SU-DHL-6 (cell line): ENCODE measurements around the gene MPND.

Experiments
- H2AFZ ChIP-seq: fragments of 200-600 bp; sonication (generic); 2 replicates; pipeline ENCODE4 v1.6.1; 2014; ENCODE audit warnings: low read depth, mild to moderate bottlenecking, moderate library complexity, mixed read lengths, antibody characterized with exemption, low read length; ENCODE audit not compliant: severe bottlenecking
- H3F3A ChIP-seq: fragments of 200-600 bp; shearing (Covaris generic); 2 replicates; pipeline ENCODE4 v1.6.0; 2016; ENCODE audit warnings: antibody characterized with exemption, mild to moderate bottlenecking; ENCODE audit not compliant: insufficient read depth
- H3K27ac ChIP-seq: fragments of 200-600 bp; sonication (generic); 2 replicates; pipeline ENCODE4 v1.5.1; 2016; ENCODE audit warnings: low read depth, mild to moderate bottlenecking, low read length, moderate library complexity, mixed read lengths
- H3K27me3 ChIP-seq: fragments of 200-600 bp; sonication (generic), shearing (Covaris generic); 2 replicates; pipeline ENCODE4 v1.6.0; 2014; ENCODE audit warnings: mild to moderate bottlenecking, low read length
- H3K36me3 ChIP-seq: fragments of 200-600 bp; sonication (generic); 2 replicates; pipeline ENCODE4 v1.6.1; 2014; ENCODE audit warnings: mild to moderate bottlenecking, low read length, mixed read lengths
- H3K4me2 ChIP-seq: fragments of 300-600, 200-600 bp; shearing (Covaris generic), sonication (generic); 2 replicates; pipeline ENCODE4 v1.6.0; 2014; ENCODE audit warnings: low read length, low read depth, mild to moderate bottlenecking; ENCODE audit not compliant: poor library complexity, severe bottlenecking
- H3K4me3 ChIP-seq: fragments of 200-600 bp; sonication (generic); 2 replicates; pipeline ENCODE4 v1.5.1; 2014; ENCODE audit warnings: antibody characterized with exemption, low read length, mild to moderate bottlenecking, mixed read lengths; ENCODE audit not compliant: insufficient read depth, poor library complexity, severe bottlenecking
- H3K79me2 ChIP-seq: fragments of 200-600 bp; sonication (generic); 2 replicates; pipeline ENCODE4 v1.6.1; 2014; ENCODE audit warnings: mild to moderate bottlenecking, low read length, moderate library complexity; ENCODE audit not compliant: insufficient read depth
- H3K9ac ChIP-seq: fragments of 200-600 bp; sonication (generic); 2 replicates; pipeline ENCODE4 v1.7.0; 2014; ENCODE audit warnings: mild to moderate bottlenecking, low read length
- H3K9me2 ChIP-seq: fragments of 200-600 bp; sonication (generic); replicated peaks from 2 replicates; pipeline ENCODE4 v1.6.1; 2014; ENCODE audit warnings: low read length; ENCODE audit not compliant: insufficient read depth
- H3K9me3 ChIP-seq: fragments of 200-600 bp; sonication (generic); 2 replicates; pipeline ENCODE4 v1.6.1; 2014; ENCODE audit warnings: low read length, mixed read lengths; ENCODE audit not compliant: insufficient read depth
- H4K20me1 ChIP-seq: fragments of 200-600 bp; sonication (generic); 2 replicates; pipeline ENCODE4 v1.6.1; 2014; ENCODE audit warnings: low read depth, mild to moderate bottlenecking, antibody characterized with exemption, low read length, moderate library complexity, mixed read lengths
- CTCF ChIP-seq: fragments of 200-600 bp; sonication (generic); IDR thresholded peaks from one replicate; pipeline ENCODE4 v1.5.1; 2017; ENCODE audit warnings: antibody characterized with exemption, mild to moderate bottlenecking, low read length, moderate library complexity; ENCODE audit not compliant: insufficient read depth, poor library complexity, severe bottlenecking
- EZH2phosphoT487 ChIP-seq: fragments of 200-600 bp; sonication (generic), shearing (Covaris generic); conservative IDR thresholded peaks from 2 replicates; pipeline ENCODE4 v1.6.1; 2018; ENCODE audit warnings: mild to moderate bottlenecking, antibody characterized with exemption, low read length, moderate library complexity, mixed read lengths

Gene MPND

GRCh38 chr19:4362831-4363545 lies 19.6 kb downstream of the MPND start:
- H3K27me3 ChIP-seq: no peaks in the 10 kb centered on the region
- no peak overlapping the region for H2AFZ ChIP-seq
- H3K27ac ChIP-seq: no peak overlapping the region
- H3F3A ChIP-seq: no peaks in the 10 kb centered on the region
- H3K4me2 ChIP-seq: no peak overlapping the region
- H4K20me1 ChIP-seq: no peaks in the 10 kb centered on the region
- no peaks in the 10 kb centered on the region for H3K9me2 ChIP-seq
- H3K4me3 ChIP-seq: no peak overlapping the region
- H3K36me3 ChIP-seq: no peaks in the 10 kb centered on the region
- H3K79me2 ChIP-seq: no peaks in the 10 kb centered on the region
- no peak overlapping the region for H3K9ac ChIP-seq
- H3K9me3 ChIP-seq: no peaks in the 10 kb centered on the region
- TF ChIP-seq CTCF (peak; percentile 23), EZH2phosphoT487 (no peak)

- H3K4me2 ChIP-seq: no peak overlapping the region
- H3K9me3 ChIP-seq: no peaks in the 10 kb centered on the region
- H3K27me3 ChIP-seq: no peaks in the 10 kb centered on the region
- no peak overlapping the region for H3K4me3 ChIP-seq
- H3K36me3 ChIP-seq: no peaks in the 10 kb centered on the region
- TF ChIP-seq CTCF (no peak), EZH2phosphoT487 (no peak)
- H3K9me2 ChIP-seq: no peaks in the 10 kb centered on the region
- H4K20me1 ChIP-seq: no peaks in the 10 kb centered on the region
- no peak overlapping the region for H3K9ac ChIP-seq
- no peaks in the 10 kb centered on the region for H3K79me2 ChIP-seq
- 0 out of 2 replicates have a peak, but pooled peaks cover 5% of the 10 kb centered on the region for H3F3A ChIP-seq
- no peak overlapping the region for H2AFZ ChIP-seq
- no peak overlapping the region for H3K27ac ChIP-seq
Measured at GRCh38 chr19:4363571-4364304, 20.4 kb downstream of the MPND start.

- Histone ChIP-seq H3K4me2 (no peak overlapping the region), H3K9ac (no peak overlapping the region), H3K9me3 (no peaks in the 10 kb centered on the region), H3K79me2 (peaks cover 2% of the 10 kb centered on the region; the same call in 1 of the 2 replicates), H3K9me2 (no peaks in the 10 kb centered on the region), H3K36me3 (no peaks in the 10 kb centered on the region), H4K20me1 (no peaks in the 10 kb centered on the region), H3K27me3 (no peaks in the 10 kb centered on the region), H3K4me3 (no peak overlapping the region), H3K27ac (no peak overlapping the region), H2AFZ (no peak overlapping the region), H3F3A (peaks cover 20% of the 10 kb centered on the region)
- TF ChIP-seq CTCF (no peak), EZH2phosphoT487 (no peak)
Measured at GRCh38 chr19:4365341-4365740, 22.0 kb downstream of the MPND start.
